Measurements from ENCODE around the gene CUX1. TPM values are rescaled to one million over a fixed set of nuclear protein-coding genes. Genes with fewer than 3 reads are reported as not detected.

Gene CUX1
- total RNA-seq, 4 donors from 2014 or later = 56.9 to 124 (median 93.2) TPM

DNA sequence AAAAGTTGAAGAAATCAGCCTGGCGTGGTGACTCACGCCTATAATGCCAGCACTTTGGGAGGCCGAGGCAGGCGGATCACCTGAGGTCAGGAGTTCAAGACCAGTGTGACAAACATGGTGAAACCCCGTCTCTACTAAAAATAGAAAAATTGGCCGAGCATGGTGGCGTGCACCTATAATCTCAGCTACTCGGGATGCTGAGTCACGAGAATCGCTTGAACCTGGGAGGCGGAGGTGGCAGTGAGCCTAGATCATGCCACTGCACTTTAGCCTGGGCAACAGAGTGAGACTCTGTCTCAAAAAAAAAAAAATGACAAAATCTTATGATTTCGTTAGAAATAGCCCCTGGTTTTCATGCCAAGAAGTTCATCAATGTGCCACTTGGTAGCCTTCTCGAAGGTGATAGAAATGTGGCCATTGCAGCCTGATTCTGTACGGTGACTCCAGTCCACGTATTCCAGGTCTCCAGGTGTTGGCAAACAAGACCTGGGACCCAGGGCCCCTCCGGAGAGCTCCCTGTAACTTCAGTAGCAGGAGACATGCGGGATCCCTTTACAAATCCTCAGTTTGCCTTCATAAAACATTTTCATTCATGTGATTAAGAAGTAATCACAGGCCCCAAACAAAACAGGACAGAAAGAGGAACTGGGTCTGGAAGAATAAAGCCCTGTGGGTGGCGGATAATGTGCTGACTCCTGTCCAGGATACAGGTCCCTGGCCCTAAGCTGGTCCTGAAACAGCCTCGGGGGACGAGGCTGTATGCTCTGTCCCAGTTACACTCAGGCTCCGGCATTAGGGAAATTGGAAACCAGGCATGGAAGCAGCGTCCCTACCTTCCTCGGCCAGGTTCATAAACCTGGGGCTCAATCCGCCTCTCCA lies 262.0 kb downstream of the CUX1 start:
- TF ChIP-seq EP300 (IDR thresholded peaks at IDR 0.05; ENCODE audit: low read depth) (no peak), POLR2A (IDR thresholded peaks at IDR 0.05) (no peak), POLR2AphosphoS5 (IDR thresholded peaks at IDR 0.05) (no peak)
- TF ChIP-seq, protein P1, sequence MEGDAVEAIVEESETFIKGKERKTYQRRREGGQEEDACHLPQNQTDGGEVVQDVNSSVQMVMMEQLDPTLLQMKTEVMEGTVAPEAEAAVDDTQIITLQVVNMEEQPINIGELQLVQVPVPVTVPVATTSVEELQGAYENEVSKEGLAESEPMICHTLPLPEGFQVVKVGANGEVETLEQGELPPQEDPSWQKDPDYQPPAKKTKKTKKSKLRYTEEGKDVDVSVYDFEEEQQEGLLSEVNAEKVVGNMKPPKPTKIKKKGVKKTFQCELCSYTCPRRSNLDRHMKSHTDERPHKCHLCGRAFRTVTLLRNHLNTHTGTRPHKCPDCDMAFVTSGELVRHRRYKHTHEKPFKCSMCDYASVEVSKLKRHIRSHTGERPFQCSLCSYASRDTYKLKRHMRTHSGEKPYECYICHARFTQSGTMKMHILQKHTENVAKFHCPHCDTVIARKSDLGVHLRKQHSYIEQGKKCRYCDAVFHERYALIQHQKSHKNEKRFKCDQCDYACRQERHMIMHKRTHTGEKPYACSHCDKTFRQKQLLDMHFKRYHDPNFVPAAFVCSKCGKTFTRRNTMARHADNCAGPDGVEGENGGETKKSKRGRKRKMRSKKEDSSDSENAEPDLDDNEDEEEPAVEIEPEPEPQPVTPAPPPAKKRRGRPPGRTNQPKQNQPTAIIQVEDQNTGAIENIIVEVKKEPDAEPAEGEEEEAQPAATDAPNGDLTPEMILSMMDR (IDR thresholded peaks at IDR 0.05) = no peak
- Histone ChIP-seq H3K27me3 (no peaks in the 10 kb centered on the region), H3K36me3 (no peaks in the 10 kb centered on the region), H3K9me3 (no peaks in the 10 kb centered on the region), H3K4me3 (no peak overlapping the region), H3K4me1 (no peaks in the 10 kb centered on the region), H3K27ac (no peak overlapping the region)
- in situ Hi-C loops (cut with MboI; ENCODE audit: low pct_ligation_motif_present in 1 of 4, low pct_unique_long_range_greater_than_20kb in 1 of 4, low sequenced_read_pairs in 3 of 4) = no loop called here
- intact Hi-C loops (cut with DNase I; ENCODE audit: low total_unique reads) = no loop called here
- 90 to 97% methylated on average over 9 to 24 of the region's 24 CpGs for WGBS, 2 donors (ENCODE audit: low coverage in 1 of 2)
- DNase-seq = no peak

DNA sequence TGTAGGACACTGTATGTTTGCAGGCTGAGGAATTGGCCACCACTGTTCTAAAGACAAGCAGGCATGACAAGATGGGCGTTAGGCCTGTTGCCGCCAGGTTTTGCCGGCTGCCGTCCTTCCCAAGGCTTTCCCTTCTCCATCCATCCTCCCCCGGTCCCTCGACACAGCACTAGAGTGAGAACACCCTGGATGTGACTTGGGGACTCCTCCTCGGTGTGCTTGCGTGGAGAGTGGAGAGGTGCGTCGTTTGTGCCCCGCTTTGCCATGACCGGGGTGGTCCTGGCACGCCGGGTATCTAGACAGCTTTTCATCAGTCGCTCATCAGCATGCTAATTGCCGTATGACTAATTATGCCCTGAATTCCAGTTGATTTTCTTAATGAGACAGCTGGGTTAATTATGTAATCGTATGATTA lies 262.6 kb downstream of the CUX1 start:
- no peaks in the 10 kb centered on the region for H3K9me3 ChIP-seq
- H3K36me3 ChIP-seq = no peaks in the 10 kb centered on the region
- intact Hi-C loops (cut with DNase I; ENCODE audit: low total_unique reads) = no loop called here
- in situ Hi-C loops (cut with MboI; ENCODE audit: low pct_ligation_motif_present in 1 of 4, low pct_unique_long_range_greater_than_20kb in 1 of 4, low sequenced_read_pairs in 3 of 4) = no loop called here
- H3K4me1 ChIP-seq = peaks cover 0 to 2% (median 0%) of the 10 kb centered on the region in 4 donors
- DNase-seq = no peak
- WGBS, 2 donors (ENCODE audit: low coverage in 1 of 2) = 95% methylated on average over 17 of the region's 17 CpGs; no CpG with 5 or more reads in 1 of the 2 donors
- TF ChIP-seq, protein P1 (IDR thresholded peaks at IDR 0.05) = no peak
- no peak for TF ChIP-seq EP300 (IDR thresholded peaks at IDR 0.05; ENCODE audit: low read depth)
- no peak for TF ChIP-seq POLR2A (IDR thresholded peaks at IDR 0.05)
- no peak for TF ChIP-seq POLR2AphosphoS5 (IDR thresholded peaks at IDR 0.05)
- no peak overlapping the region for H3K4me3 ChIP-seq
- H3K27ac ChIP-seq = no peak overlapping the region
- H3K27me3 ChIP-seq = no peaks in the 10 kb centered on the region

DNA sequence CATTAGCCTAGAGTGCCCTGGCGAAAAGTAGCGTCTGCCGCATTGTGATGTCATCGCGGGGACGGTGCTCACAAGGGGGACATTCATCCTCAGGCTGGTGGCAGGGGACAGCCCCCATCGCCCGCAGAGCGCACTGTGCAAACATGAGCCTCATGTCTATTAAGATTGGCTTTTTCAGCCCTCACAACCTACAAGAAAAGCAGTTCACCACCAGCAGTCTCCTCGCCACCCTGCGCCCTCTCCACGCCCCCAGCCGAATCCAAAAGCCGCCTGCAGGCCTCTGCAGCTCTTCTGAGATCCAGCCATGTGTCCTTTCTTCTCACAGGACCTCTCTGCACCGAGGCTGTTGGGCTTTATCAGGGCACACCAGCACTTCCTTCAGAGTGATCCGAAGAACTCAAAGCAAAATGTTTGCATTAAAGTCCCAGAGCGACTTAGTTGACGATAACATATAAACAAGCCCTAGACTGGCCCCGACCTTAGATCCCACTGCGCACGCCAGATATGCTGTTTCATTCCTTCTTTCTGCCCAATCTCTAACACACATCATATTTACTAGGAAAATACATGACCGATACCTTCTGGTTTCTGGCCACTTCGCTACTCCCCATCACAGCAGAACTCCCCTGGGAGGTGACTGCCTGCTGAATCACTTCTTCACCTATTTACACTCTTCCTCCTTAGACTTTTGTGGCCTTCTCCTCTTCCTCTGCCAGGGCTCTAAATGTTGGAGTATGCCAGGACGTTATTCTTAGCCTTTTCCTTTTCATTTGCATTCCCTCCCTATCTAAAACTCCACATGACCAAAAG lies 263.2 kb downstream of the CUX1 start:
- Histone ChIP-seq H3K9me3 (peaks cover 0 to 2% of the 10 kb centered on the region in 2 donors), H3K27ac (no peak overlapping the region), H3K4me3 (no peak overlapping the region), H3K36me3 (no peaks in the 10 kb centered on the region), H3K27me3 (no peaks in the 10 kb centered on the region), H3K4me1 (peaks cover 0 to 8% (median 0%) of the 10 kb centered on the region in 4 donors)
- 75 to 88% methylated on average over 5 to 24 of the region's 24 CpGs for WGBS, 2 donors (ENCODE audit: low coverage in 1 of 2)
- TF ChIP-seq, protein P1 (IDR thresholded peaks at IDR 0.05) = no peak
- no peak for TF ChIP-seq POLR2A (IDR thresholded peaks at IDR 0.05)
- no peak for TF ChIP-seq EP300 (IDR thresholded peaks at IDR 0.05; ENCODE audit: low read depth)
- no peak for TF ChIP-seq POLR2AphosphoS5 (IDR thresholded peaks at IDR 0.05)
- in situ Hi-C loops (cut with MboI; ENCODE audit: low pct_ligation_motif_present in 1 of 4, low pct_unique_long_range_greater_than_20kb in 1 of 4, low sequenced_read_pairs in 3 of 4) (no loop called here), intact Hi-C loops (cut with DNase I; ENCODE audit: low total_unique reads) (no loop called here)
- DNase-seq = no peak

DNA sequence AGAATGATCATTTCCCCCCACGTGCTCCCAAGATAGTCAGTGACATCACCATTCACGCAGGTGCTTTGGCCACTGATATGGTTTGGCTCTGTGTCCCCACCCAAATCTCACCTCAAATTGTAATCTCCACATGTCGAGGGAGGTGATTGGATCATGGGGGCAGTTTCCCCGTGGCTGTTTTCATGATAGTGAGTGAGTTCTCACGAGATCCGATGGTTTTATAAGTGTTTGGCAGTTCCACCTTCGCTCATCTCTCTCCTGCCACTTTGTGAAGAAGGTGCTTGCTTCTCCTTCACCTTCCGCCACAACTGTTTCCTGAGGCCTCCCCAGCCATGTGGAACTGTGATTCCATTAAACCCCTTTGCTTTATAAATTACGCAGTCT lies 263.8 kb downstream of the CUX1 start:
- WGBS, 2 donors (ENCODE audit: low coverage in 1 of 2) = 91 to 100% methylated on average over 2 to 9 of the region's 9 CpGs
- in situ Hi-C loops (cut with MboI; ENCODE audit: low pct_ligation_motif_present in 1 of 4, low pct_unique_long_range_greater_than_20kb in 1 of 4, low sequenced_read_pairs in 3 of 4) = no loop called here
- H3K4me1 ChIP-seq = peaks cover 0 to 8% (median 0%) of the 10 kb centered on the region in 4 donors

More for the DNA sequence above, 263.8 kb downstream of the CUX1 start:
- Histone ChIP-seq H3K9me3 (peaks cover 0 to 3% of the 10 kb centered on the region in 2 donors), H3K36me3 (no peaks in the 10 kb centered on the region), H3K27me3 (no peaks in the 10 kb centered on the region), H3K27ac (no peak overlapping the region), H3K4me3 (no peak overlapping the region)
- intact Hi-C loops (cut with DNase I; ENCODE audit: low total_unique reads) = no loop called here
- TF ChIP-seq POLR2AphosphoS5 (IDR thresholded peaks at IDR 0.05) (no peak), POLR2A (IDR thresholded peaks at IDR 0.05) (no peak), EP300 (IDR thresholded peaks at IDR 0.05; ENCODE audit: low read depth) (no peak)
- TF ChIP-seq, protein P1 (IDR thresholded peaks at IDR 0.05) = no peak
- no peak for DNase-seq
